GM23248 (cell line): Measurements from ENCODE around the gene PAX1.

ENCODE experiments used
- EZH2 ChIP-seq: fragments of 200-600 bp; sonication (generic); IDR thresholded peaks from 2 replicates; pipeline ENCODE4 v1.6.1; 2018; ENCODE audit warnings: antibody characterized with exemption, mild to moderate bottlenecking; ENCODE audit not compliant: insufficient read depth, poor library complexity, severe bottlenecking
- EZH2phosphoT487 ChIP-seq: fragments of 200-600 bp; sonication (generic); IDR thresholded peaks from 2 replicates; pipeline ENCODE4 v1.6.1; 2018; ENCODE audit warnings: antibody characterized with exemption, moderate library complexity, mild to moderate bottlenecking, low read depth; ENCODE audit not compliant: insufficient read depth

GRCh38 chr20:21693322-21693721, 12.1 kb upstream of the PAX1 start:
- TF ChIP-seq EZH2: no peak
- TF ChIP-seq EZH2phosphoT487: no peak
